Activated CD8-positive, alpha-beta memory T cell treated with anti-CD3 and anti-CD28 coated beads, Interleukin-2, amount 50 U/mL, for 1 hour (primary cell): ENCODE measurements around the gene VRK3.

Experiments
- DNase-seq: peaks from one replicate; pipeline ENCODE4 v3.0.0-alpha.2; 2020; ENCODE audit errors: extremely low read depth

Gene VRK3

DNA sequence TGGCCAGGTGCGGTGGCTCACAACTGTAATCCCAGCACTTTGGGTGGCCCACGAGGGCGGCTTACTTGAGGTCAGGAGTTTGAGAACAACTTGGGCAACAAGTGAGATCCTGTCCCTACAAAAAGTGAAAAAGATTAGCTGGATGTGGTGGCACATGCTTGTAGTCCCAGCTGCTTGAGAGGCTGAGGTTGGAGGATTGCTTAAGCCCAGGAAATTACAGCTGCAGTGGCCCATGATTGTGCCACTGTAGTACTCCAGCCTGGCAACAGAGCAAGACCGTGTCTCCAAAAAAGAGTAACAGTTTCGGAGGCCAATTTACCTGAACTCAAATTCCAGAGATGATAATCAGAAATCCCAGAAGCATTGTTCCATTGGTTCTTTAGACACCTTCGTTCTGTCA lies 5.1 kb upstream of the VRK3 start:
- DNase-seq: no peak

DNA sequence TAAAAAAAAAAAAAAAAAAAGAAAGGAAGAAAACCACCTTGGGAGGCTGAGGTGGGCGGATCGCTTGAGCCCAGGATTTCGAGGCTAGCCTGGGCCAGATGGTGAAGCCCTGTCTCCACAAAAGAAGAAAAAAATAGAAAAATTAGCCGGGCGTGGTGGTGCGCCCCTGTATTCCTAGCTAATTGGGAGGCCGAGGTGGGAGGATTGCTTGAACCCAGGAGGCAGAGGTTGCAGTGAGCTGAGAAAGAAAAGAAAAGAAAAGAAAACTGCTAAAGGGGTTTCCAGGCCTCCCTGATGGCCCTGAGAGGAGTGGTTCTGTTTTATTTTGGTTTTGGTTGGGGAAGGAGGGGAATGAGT lies 1.4 kb upstream of the VRK3 start:
- no peak for DNase-seq

DNA sequence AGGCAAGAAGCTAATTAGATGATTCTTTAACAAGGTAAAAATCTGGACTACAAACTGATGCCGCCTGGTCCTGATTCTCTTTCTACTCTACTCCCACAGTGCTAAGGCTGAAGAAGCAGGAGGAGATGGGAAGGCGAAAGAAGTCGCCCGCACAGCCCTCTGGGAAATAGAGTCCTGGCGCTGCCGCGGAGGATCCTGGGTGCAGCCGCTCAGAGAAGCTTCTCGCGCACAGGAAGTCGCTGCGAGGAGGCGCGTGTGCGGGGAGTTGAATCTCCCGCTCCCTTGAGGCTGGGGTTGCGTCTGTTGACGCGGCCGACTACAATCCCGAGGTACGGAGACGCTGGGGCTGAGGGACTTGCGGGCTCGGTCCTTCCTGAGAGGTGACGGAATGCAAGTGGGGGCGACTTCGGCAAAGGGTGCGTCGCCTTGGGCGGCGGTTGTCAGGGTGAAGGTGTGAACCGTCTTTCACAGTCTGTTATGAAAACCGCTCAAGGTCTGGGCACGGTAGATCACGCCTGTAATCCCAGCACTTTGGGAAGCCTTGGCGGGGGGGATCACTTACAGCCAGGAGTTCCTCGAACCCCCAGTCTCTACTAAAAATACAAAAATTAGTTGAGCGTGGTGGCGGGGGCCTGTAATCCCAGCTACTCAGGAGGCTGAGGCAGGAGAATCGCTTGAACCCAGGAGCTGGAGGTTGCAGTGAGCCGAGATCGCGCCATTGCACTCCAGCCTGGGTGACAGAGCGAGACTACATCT lies 800 bp upstream of the VRK3 start, which contains the start of gene ZNF473:
TSS of gene ZNF473 (plus strand) at position 212 of the 756 bp plus-strand sequence. CDS start 5,078 bp downstream, outside the sequence.
- DNase-seq: peak; percentile 80

DNA sequence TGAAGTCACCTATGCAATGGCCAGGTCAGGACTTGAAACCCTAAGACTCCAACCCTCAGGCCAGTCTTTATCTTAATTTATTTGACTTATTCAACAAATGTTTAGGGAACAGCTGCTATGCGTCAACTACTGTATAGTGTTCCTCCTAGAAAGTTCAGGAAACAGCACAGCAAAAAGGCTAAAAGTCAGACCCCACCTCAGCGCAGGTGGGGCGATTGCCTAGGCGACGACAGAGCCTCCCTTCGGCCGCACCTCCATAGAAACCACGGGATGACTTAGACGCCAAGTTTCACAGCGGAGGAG lies 502 bp downstream of the VRK3 start:
- DNase-seq: no peak

DNA sequence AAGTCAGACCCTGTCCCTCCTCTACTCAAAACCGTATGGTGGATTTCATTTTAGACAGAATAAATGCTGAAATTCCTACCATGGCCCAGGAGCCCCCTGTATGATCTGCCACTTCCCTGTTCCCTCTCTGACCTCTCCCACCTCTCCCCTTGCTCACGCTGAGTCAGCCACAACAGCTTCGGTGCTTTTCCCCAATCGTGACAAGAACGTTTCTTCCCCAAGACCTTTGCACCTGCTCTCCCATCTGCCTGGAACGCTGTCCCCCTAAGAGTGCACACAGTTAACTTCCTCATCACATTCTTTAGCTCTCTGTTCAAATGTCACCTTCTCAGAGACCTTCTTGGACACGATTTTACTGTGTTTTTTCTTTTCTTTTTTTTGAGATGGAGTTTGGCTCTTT lies 2.3 kb downstream of the VRK3 start:
- no peak for DNase-seq

DNA sequence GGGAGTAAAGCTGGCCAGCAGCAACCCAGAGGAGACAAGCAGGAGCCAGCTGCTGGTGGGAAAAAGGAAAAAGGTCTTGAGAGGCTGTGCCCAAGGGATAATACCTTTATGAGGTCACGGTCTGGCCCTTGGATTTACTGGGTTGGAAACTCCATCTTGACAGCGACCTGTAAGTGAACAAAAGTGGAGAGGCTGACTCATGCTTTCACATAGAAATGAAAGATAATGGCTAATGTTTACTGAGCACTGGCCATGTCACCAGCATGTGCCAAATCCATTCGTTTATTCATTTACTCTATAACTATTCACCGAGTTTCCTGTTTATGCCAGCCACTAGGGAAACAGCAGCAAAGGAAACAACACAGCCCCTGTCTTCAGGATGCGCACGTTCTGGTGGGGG lies 4.7 kb downstream of the VRK3 start:
- no peak for DNase-seq

DNA sequence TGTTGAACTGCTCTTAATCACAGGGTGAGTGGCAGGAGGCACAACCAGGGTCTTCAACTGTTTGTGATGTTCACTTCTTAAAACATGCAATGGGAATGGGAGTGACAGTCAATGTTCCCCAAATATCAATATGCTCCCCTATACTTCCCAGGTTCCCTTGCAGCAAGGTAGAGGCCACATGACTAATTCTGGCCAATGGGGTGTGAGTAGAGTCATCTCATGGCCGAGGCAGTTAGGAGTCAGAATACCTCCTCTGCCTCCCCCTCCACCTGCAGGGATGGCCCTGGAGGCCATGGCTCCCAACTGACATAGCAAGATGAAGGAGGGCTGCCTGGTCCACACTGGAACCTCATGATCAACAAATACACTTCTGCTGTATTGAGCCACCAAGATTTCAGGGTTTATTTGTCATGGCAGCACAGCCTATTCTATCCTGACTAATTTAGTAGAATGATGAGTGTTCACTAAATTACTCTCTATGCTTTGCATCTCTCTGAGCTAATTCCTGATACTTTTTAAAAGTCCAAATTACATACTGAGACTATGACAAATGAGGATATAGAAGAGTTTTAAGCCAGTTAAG lies 8.9 kb downstream of the VRK3 start:
- no peak for DNase-seq

DNA sequence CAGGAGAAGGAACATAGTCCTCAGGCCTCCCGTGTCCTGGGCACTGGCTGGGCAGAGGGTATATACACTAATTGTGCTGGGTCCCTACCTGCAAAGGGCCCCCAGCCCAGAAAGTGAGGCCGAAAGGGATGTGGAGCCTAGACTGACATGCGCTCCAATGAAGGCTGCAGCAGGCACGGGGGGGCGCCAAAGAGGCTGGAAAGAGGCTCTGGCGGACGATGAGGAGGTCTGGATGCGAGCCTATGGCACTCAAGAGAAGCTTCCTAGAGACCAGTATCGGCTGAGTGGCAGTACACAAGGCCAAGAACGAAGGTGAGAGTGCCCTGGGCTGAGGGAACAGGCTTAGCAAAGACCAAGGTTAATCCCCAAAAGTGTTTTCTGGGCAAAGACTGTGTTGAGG lies 16.6 kb downstream of the VRK3 start:
- DNase-seq: no peak

DNA sequence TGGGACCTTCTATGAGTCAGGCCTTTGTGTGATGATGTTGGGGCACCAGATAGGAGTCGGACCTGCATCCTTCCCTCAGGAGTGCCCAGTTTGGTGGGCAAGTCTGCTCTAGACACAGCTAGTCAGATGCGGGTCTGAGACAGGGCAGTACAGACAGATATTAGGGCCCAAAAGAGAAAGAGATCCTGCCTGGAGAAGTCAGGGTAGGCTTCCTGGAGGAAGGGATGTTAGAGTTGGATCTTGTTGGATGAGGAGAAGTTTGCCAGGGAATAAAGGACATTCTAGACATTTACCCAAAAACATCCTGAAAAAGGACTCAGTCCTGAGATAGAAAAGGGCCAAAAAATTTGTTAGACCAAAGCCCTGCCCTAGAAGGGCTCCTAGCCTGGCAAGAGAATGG lies 17.2 kb downstream of the VRK3 start:
- no peak for DNase-seq

DNA sequence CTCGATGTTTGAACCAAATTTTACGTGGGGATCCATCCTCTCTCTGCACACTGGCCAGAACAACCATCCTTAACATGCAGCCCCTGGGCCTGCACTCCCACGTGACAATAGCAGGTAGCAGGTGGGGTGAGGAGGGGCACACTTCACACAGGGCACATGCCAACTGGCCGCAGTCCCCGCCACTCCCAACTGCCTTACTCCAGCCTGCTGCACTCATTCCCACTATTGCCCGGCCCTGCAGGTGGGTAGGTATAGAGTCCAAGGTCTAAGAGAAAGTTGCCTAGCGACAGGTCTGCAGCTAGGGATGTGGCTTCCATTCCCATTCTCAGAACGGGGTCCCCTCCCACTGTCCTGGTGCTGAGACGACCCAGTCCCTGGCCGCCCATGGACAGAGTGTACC lies 18.0 kb downstream of the VRK3 start:
- no peak for DNase-seq

DNA sequence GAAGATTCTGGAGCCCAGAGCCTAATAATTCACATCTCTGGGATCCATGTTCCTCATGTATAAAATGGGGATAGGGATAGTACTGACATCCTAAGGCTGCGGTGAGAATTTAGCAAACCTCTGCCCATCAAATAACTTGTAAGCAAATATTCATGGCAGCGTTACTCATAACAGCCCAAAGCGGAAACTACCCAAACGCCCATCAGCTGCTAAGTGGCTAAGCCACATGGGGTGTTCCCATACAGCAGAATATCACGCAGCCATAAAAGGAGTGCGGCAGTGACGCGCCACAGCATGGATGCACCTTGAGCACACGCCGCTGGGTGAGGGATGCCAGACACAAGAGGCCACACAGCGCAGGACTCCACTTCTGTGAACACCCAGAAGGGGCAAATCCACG lies 19.7 kb downstream of the VRK3 start:
- DNase-seq: no peak

DNA sequence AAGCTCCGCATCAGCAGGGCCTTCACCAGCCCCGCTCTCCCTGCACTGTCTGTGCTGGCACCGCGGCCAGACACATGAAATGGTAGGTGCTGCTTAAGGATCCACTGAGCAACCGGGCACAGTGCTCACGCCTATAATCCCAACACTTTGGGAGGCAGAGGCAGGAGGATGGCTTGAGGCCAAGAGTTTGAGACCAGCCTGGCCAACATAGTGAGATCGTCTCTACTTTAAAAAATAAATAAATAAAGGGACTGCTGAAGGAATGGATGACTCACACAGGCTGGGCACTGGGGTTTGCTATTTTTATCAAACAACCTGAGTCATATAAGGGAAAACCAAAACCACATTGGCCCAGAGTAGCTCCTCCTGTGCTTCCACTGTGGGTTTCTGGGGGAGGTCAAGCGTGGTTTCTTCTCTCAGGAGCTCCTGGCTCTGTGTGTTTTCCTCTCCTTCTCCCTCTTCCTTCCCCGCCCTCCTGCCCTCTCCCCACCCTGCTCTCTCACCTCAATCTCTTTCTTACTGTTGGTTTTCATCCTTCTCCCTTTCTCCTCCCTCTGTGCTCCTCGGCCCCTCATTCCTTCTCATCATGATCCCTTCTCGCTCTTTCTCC lies 21.3 kb downstream of the VRK3 start:
- DNase-seq: no peak

DNA sequence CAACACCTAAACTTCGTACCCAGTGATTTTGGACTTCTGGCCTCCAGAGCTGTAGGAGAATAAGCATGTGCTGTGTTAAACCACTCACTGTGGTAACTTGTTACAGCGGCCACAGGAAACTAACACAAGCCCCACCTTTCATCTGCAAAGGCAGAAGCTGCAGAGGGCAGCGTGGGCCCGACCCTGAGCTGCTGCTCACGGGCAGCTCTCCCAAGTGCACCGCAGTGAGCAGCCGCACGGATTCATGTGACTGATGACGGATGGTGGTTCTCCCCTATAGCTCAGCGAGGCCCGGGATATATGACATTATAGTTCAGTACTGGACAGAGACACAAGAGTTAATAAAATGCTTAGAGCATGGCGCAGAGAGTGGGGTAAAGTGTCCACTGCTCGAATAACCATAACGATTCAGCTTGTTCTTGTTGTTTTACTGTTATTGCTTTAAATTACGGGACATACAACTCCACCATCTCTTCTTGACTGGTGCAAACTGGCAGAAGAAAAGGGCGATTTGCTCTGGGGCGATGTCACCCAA lies 21.9 kb downstream of the VRK3 start:
- no peak for DNase-seq

DNA sequence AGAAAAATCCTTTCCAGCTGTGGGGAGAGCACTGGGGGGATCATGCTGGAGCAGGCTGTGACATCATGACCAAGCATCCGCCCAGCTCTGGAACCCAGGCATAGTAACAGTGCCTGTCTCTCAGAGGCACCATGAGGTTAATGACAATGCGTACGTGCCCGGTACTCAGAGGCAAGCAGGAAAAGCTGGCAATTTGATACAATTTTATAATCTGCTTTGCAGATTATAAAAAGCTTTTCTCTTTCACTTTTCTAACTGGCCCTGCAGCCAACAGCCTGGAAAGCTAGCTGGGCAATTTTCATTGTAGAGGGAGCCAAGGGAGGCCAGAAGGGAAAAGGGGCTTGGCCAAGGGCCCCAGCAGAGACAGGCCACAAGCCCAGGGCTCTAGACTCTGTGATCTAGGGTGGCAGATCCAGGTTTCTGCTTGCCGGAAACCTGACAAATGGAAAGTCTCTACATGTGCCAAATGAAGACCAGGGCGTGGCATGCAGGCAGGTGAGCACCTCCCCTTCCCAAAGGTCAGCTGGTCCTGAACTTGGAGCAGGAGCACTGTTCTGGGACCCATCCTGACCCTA lies 22.7 kb downstream of the VRK3 start:
- no peak for DNase-seq

DNA sequence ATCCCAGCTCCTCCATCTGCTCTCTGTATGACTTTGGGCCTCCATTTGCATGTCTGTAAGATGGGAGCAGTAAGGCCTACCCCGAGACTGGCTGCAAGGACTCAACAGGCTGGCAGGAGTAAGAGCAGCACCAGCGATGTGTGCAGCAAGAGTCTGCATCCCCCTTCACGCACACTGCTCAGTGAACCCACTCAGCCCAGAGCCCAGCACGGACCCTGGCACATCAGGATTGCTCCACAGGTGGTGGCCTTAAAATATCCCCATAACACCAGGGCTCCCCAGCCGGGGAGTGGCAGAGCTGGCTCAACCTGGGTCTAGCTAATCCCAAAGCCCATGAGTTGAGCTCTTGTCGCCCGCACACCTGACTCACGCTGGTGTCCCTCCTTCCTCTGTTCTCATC lies 23.4 kb downstream of the VRK3 start:
- no peak for DNase-seq

DNA sequence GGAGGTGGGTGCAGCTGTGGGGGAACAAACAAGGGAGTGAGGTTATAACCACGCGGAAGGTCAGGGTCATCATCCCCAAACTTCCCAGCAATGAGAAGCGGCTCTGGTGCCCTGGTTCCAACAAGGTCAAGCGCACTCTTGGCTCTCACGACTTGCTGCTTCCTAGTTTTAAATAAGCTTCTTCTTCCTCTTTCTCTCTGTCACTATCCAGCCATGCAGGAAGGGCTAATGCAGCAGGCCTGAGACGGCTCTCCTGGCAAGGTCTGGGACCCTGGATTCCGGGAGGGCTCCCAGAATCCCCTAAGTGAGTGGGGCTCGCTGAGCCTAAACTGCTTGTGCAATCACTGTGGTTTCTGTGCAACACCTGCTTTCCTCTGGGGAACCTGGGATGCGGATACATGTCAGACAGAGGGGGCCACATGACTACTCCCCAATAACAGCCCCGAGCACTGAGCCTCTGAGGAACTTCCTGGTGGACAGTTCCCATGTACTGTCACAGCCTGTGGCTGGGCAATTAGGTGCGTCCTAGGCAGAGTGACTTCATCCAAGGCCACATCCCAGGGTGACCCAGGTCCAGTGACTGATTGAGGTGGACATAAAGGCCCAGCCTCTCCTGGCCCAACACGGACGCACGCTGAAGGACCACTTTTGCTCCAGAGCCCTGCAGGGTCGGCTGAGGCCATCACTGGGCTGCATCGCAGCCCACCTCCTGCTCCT lies 24.2 kb downstream of the VRK3 start:
- DNase-seq: no peak

DNA sequence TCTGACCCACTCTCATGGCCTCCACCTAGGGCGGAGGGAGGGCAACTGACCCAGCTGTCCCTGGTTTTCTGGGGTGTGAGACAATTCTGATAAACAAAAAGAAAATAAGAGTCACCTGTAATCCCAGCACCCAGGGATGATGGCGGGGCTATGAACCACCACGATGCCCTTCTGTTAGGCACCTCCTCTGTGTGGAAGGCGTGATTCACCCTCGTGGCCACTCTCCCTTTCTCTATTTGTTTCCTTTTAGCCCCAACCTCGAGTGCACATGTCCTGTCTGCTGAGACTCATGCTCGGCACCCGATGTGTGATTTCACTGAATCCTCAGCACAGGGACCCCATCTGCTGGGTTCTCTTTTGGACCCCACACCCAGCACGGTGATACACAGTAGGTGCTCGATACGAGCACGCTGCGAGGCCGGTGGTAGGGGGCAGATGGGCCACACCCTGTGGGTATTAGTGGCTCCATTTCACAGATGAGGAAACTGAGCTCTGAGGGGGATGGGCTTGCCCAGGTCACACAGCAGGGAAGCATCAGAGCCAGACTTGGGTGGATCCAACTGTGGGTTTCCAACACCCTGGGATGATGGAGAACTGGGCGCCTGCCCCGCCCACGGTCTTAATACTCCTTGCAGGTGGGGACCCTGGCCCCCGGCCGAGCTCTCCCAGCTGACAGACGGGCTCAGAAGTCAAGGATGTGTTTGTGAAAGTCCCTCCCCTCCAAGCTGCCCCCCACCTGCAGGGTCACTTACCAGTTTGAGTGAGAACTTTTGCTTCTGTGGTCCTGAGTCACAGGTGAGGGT lies 24.9 kb downstream of the VRK3 start:
- DNase-seq: no peak

DNA sequence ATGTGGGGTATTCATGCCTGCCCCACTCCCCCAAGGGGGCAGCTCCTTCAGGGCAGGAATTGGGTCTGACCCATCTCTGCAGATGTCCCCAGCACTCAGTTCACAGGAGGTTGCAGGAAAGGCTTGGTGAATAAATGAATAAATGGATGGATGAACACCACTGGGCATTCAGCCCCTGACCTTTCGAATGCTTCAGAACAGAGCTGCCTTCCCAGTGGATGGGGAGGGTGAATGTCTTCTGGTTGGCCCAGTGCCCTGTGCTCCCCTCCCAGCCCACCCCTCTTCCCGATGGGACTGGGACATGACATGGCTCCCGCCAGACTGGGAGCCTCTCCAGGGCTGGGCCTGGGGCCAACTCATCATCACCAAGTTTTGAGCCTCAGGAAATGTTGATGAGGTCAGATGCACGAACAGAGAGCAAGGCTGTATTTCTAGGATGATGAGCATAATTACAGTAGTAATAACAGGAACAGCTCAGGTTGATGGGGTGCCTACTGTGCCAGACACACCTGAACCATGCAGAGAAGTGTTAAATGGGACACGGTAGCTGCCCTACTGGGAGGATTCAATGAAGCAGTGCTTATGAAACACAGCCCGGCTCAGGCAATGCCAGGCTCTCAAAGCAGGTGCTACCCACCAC lies 25.7 kb downstream of the VRK3 start:
- no peak for DNase-seq

DNA sequence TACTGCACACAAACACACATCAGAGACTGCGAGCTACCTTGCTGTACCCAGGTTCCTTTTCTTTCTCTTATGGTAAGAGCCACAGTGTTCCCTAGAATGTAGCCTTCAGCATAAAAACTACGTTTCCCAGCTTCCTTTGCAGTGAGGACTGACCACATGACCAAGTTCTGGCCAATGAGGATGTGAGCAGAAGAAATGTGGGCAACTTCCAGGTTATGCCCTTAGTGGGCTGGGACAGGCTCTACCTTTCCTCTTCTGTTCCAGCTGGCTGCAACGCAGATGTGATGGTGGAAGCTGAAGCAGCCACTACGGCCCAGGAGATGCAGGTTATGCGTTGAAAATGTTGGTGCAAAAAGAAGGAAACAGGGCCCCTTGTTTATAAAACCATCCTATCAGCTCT lies 27.5 kb downstream of the VRK3 start:
- DNase-seq: no peak

DNA sequence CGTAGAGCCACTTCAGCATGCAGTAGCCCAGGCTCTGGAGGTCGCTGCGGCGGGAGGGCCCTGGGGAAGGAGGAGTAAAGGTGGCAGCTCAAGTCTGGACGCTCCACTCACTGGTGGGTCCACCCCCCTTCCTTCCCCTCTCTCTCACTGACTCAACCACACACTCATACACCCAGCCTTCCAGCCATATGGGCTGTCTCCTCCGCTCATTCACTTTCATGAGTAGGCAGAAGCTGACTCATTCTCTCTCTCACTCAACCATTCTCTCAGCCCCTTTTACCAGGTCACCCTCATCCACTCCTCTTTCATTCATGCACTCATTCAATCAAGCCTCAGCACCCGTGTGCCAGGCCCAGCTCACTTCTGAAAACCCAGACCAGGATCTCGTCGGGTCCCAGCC lies 36.7 kb downstream of the VRK3 start:
- no peak for DNase-seq

DNA sequence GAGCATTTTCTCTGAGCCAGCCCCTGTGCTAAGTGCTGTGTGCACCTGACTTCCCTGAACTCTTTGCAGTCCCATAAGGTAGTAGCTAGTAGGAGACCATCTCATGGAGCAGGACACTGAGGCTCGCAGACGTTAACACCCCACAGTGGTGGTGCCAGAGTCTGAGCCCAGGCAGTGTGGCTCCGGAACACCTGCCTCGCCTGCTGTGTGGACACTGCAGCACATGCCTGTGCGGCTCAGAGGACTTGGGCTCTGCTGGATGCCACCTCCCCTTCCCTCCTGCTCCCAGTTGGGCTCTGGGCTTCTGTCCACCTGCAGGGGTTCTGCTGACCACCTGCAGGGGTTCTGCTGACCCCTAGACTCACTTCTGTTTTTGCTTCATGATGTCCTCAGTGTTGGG lies 37.2 kb downstream of the VRK3 start:
- no peak for DNase-seq
